GM10847 (cell line): ENCODE data around the gene HSD3B7.

Experiments
- POLR2A ChIP-seq: IDR thresholded peaks from 2 replicates; pipeline ENCODE4 v1.6.1; 2011; ENCODE audit not compliant: insufficient read length; ENCODE audit errors: extremely low read depth

HSD3B7 gene

DNA sequence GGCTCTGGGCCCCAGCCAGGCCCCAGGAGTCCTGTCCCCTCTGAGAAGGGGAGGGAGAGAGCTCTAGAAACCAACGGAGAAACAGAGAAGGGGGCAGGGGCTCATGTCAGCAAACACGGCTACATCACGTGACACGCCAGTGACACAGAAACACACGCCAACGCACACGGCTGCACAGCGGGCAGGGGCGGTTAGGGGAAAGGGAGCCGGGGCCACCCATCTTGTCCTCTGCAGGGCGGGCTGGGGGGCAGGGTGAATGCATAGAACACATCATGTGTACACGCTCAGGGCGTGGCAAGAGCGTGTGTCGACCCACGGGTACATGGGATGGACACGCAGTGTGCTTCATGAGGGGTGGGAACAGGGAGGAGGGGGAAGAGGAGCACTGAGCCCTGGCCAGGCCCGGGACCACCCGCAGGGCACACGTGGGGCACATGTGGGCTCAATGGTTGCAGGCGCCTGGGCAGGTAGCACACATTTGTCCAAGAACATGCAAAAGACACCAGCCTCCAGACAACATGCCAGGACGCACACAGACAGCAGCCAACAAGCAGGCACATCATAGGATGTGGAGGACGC is 4.6 kb downstream of the HSD3B7 start:
- no peak for TF ChIP-seq POLR2A

DNA sequence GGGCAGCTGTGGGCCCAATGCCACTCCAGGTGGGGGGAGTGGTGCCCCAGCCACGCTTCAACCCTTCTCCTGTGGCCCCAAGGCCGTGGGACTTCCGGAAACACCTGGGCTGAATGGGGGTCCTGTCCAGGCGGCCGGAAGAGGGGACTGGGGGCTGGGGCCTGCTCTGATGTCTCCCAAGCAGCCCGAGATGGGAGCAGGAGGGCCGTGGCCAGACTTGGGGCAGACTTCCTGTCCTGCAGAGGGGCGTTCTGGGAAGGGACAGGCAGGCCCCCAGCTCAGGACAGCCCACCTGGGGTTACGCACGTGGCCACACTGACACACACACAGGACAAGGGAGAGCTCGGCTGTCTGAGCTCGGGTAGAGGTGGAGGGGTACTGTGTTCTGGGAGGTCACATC is 5.1 kb downstream of the HSD3B7 start:
- TF ChIP-seq POLR2A: no peak

- no peak for TF ChIP-seq POLR2A
Measured at GRCh38 chr16:30991052-30991451, 6.0 kb downstream of the HSD3B7 start.

GRCh38 chr16:30992276-30992780 is 7.3 kb downstream of the HSD3B7 start:
- no peak for TF ChIP-seq POLR2A

DNA sequence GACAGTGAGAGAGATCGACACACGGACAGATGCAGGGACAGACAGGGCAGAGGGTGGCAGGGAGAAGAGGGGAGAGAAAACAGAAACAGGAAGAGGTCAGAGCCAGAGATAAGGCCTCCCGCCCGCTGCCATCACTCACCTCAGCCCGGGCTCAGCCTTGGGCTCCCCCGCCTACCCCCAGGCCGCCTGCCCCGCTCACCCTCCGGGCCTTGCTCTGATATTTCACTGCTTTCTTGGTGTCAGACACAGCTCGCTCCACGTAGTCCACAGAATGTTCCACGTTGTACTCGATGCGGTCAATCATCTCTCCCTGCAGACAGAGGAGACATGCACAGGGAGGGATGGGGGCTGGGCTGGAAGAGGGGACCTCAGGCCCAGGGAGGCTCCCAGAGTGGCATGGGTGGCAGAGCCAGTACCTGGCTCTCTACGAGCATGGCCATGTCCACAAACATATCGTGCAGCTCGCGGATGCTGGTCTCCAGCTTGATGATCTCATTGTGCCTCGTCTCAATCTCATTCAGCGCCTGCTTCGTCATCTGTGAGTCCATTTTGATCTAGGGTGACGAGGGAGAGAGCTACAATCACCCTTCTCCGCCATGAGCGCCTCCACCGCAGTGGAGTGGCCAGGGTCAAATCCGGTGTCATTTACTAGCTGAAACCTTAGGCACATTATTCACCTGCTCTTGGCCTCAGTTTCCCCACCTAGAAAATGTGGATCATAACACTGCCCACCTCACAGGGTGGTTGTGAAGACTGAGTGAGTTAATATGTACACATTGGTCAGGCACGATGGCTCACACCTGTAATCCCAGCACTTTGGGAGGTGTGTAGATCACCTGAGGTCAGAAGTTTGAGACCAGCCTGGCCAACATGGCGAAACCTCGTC is 8.2 kb downstream of the HSD3B7 start:
- no peak for TF ChIP-seq POLR2A

DNA sequence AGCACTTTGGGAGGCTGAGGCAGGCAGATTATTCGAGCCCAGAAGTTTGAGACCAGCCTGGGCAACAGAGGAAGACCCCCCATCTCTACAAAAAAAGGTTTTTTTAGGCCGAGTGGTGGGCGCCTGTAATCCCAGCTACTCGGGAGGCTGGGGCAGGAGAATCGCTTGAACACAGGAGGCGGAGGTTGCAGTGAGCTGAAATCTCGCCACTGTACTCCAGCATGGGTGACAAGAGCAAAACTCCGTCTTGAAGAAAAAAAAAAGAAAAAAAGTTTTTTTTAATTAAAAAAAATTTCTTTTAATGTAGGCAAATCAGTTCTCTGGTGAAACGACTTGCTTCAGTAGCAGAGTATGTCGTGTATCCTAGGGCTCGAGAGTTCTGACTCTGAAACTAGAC is 10.9 kb downstream of the HSD3B7 start:
- no peak for TF ChIP-seq POLR2A

GRCh38 chr16:30996324-30996984 is 11.4 kb downstream of the HSD3B7 start:
- TF ChIP-seq POLR2A: no peak

GRCh38 chr16:30996985-30997724 is 12.1 kb downstream of the HSD3B7 start:
- TF ChIP-seq POLR2A: peak; percentile 66

DNA sequence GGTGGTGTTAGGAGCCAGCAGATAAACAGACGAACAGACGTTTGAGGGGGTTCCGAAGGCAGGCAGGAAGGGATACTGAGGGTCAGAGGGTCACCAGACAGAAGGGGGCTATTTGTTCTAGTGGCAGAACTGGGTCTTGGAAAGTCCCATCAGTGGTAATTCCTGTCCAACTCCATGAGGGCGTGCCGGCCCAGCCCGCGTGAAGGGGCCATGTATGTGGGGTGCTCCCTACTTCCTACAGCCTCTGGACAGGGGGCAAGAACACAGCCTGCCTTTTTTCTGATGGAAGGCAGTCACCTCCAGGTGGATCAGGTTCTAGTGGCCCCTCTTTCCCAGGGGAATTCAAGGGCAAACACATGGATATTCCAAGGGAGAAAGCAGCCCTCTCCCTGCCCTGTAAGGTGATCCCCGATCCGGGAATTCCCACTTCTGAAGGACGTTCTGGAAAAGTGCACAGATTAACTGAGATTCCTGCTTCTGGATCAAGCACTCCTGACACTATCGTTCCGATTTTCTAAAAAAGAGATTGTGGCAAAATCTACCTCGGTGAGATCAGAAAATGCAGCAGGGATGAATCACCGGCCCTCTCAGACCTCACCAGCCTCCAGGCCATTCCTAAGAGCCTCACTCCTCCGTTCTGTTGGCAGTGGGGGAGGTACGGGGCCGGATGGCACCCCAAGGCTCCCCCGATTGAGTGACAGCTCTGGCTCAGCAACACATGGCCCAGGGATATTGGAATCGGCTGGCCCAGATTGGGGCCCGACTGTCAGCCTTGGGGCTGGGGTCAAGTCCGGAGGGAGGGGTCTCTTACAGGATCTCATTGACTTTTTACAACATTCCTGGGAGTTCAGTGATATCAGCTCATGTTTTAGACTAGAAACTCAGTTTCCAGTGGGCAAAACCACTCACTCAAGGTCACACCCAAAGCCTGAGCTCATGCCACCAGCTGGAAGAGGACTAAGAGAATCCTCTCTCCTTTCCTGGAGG is 13.0 kb downstream of the HSD3B7 start:
- TF ChIP-seq POLR2A: no peak

DNA sequence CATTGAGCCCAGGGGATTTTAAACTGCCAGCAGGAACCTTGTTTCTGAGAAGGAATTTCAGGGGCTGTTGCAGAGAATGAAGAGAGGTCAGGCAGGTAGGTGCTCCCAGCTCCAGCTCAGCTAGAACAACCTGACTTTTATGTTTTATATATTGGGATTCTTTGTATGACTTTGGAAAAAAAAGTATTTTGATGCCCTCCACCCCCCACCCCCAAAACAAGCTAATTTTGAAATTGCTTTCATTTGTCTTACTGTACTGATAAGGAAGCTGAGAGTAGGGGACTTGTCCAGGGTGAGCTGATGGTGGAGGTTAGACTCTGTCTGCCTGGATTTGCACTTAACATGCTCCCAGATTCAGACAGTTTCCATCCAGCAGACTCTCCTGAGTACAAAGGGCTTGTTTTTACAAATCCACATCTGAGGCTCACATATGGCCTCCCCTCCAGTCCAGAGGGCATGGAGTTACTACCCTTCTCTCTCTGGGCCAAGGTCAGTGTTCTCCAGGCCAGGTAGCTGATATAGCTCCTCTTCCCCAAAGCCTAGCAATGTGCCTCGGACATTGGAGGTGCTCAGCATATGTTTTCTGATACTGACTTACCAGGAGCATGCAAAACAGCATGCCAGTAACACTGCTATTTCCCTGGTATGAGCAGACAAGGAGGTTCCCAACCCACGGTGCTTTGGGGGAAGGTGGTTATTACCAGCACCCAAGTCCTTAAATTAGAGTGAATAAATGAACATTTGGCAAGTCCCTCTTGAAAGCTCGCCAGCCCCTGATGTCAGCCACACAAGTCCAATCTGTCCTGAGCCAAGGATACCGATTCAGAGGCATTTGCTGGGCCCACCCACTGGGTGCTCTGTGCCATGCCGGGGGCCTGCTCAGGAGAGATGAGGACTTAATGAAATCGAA is 14.1 kb downstream of the HSD3B7 start:
- TF ChIP-seq POLR2A: no peak

DNA sequence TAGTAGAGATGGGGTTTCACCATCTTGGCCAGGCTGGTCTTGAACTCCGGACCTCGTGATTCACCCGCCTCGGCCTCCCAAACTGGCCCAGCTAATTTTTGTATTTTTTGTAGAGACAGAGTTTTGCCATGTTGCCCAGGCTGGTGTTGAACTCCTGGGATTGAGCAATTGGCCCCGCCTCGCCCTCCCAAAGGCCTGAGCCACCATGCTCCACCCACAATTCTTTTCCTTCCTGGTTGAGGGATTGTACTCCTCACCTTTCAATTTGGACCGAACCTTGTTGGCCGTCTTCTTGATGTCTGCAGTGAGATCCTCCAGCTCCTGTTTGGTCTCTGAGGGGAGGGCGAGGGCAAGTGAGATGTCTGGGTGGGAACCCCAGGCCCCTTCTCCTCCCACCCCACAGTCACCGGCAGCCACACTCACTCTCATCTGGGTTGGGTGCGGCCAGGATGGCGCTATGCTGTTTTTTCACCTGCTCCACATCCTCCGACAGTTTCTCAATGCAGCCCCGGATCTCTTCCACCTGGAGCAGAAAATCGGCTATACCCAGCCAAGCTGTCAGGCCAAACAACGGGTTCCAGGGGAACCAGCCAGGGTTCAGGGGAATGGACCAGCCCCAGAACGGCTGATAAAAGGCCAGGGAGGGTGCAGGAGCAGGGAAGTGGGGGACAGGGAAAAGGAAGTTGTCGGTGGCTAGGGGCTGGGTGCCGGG is 15.8 kb downstream of the HSD3B7 start:
- no peak for TF ChIP-seq POLR2A

DNA sequence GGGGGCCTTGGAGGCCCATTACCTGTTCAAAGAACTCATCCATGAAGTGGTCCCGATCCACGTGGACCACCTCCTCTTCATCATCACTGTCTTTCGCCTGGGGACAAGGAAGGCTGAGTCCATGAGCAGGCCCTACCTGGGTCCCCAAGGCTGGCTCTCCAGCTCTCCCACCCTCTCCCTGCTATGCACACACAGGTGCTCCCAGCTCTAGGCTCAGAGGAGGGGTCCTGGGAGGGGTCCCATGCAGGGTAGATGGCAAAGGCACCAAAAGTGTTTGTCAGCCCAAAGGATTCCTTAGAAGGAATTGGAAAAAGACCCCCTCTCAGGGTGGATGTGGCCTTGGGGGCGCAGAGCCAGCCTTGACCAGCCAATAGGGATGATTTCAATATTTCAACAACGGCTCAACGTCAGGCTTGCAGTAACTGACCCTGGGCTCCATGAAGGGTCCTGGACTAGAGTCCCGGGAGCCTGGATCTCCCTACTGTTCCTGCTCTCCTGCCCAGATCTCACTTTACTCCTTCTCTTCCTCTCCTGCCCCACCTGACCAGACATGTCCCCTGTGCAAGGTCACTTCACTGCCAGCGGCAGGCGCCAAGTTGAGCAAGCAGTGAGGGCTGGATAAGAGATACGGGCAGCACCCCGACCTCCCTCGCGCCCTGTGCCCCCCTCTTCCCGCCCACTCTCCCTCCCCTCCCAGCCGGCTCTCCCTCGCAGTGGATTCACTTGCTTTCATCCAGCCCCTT is 16.7 kb downstream of the HSD3B7 start:
- no peak for TF ChIP-seq POLR2A
